Measurements from ENCODE around the gene ARL4A.

The ARL4A gene

GRCh38 chr7:12727455-12728191 lies 40.2 kb downstream of the ARL4A start:
- no peak for DNase-seq

- DNase-seq, result no peak
Measured at GRCh38 chr7:12728192-12728538, 40.7 kb downstream of the ARL4A start.

GRCh38 chr7:12729112-12729511 lies 41.7 kb downstream of the ARL4A start:
- DNase-seq, result peak; percentile 95

GRCh38 chr7:12730523-12730922 lies 43.1 kb downstream of the ARL4A start:
- no peak for DNase-seq

- DNase-seq, result no peak
Measured at GRCh38 chr7:12731214-12731656, 43.8 kb downstream of the ARL4A start.

- DNase-seq, result no peak
Measured at GRCh38 chr7:12731775-12732174, 44.3 kb downstream of the ARL4A start.

GRCh38 chr7:12732428-12732827 lies 45.0 kb downstream of the ARL4A start:
- no peak for DNase-seq

GRCh38 chr7:12735923-12736322 lies 48.5 kb downstream of the ARL4A start:
- DNase-seq, result no peak

GRCh38 chr7:12737373-12737772 lies 49.9 kb downstream of the ARL4A start:
- DNase-seq, result no peak

- no peak for DNase-seq
Measured at GRCh38 chr7:12737836-12738235, 50.4 kb downstream of the ARL4A start.

- DNase-seq, result no peak
Measured at GRCh38 chr7:12738665-12739064, 51.2 kb downstream of the ARL4A start.

Measured in SHP77 treated with DMSO at 0.1 percent for 48 hours (cell line).